ENCODE results near the gene SEMA3D.

DNA sequence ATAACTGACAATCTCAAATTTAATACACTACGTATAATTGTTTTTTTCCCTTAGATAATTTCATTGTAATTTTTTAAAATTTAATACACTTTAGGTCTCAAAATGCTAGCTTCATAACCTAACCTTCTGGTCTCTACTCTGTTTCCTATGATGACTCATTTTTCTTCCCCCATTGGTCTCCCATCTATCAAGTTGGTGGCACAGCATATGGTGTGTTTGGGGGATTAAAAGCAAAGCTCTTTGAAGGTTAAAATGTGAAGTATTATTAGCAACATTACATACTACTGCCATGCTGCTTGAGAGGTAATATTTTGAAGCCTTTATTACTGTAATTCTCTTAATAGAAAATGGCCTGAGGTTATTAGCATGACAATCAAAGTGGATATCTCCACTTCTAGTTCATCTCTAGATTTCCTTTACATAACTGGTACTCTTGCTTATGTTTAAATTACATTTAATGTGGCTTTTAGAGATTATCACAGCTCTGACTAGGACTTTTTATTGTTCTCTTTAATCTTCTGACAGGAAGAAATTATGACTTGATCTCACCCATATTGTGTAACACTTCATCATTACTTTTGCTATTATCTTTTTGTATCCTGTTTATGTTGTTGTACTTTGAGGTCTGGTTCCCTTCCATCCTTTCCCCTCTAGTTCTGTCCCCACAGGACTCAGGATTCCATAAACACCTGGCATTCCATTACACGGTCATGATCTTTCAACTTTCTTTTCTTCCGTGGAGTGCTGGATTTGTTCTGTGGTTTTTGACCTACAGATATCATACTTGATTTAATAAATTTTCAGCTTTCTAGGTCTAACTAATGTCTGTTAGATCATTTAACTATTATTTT, 185.1 kb downstream of the SEMA3D start:
- TF ChIP-seq, protein P1, sequence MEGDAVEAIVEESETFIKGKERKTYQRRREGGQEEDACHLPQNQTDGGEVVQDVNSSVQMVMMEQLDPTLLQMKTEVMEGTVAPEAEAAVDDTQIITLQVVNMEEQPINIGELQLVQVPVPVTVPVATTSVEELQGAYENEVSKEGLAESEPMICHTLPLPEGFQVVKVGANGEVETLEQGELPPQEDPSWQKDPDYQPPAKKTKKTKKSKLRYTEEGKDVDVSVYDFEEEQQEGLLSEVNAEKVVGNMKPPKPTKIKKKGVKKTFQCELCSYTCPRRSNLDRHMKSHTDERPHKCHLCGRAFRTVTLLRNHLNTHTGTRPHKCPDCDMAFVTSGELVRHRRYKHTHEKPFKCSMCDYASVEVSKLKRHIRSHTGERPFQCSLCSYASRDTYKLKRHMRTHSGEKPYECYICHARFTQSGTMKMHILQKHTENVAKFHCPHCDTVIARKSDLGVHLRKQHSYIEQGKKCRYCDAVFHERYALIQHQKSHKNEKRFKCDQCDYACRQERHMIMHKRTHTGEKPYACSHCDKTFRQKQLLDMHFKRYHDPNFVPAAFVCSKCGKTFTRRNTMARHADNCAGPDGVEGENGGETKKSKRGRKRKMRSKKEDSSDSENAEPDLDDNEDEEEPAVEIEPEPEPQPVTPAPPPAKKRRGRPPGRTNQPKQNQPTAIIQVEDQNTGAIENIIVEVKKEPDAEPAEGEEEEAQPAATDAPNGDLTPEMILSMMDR (IDR thresholded peaks at IDR 0.05), result no peak
- TF ChIP-seq POLR2A (IDR thresholded peaks at IDR 0.05) (no peak), EP300 (IDR thresholded peaks at IDR 0.05; ENCODE audit: low read depth) (no peak), POLR2AphosphoS5 (IDR thresholded peaks at IDR 0.05) (no peak)

Data from transverse colon (tissue), 4 donors.